A549 (cell line): ENCODE data around the gene SERPINE1. TPM values are rescaled to one million over a fixed set of nuclear protein-coding genes. Genes with fewer than 3 reads are reported as not detected.
A peak's percentile ranks its signal among the peaks of the same experiment; 100 is the strongest.

Experiments
- ATAC-seq, 2 experiments: fragments of 200-7000 bp in 1 of 2; fragments of >200 bp in 1 of 2; cut with Nextera tagmentation in 1 of 2; cut with Tn5 transposase in 1 of 2; 3 replicates each; pipeline versions ENCODE4 v1.8.0 to v1.9.1; 2018 to 2020; ENCODE audit warnings: mild to moderate bottlenecking in 1 of 2, moderate library complexity in 1 of 2
- CTCF ChIA-PET: fragments of 300-600 bp; sonication (Branson Sonifier 250); formaldehyde crosslinking; extraction: SDS; loops from one replicate; lab custom pipeline; 2021; ENCODE audit warnings: antibody characterized with exemption, inconsistent platforms; lab: Yijun Ruan, JAX
- POLR2A ChIA-PET: fragments of 350-600 bp; formaldehyde crosslinking; extraction: SDS; loops from one replicate; lab custom pipeline; 2021; ENCODE audit warnings: antibody characterized with exemption, inconsistent platforms; lab: Yijun Ruan, JAX
- DNase-seq, 2 experiments: peaks; one replicate each; pipeline versions ENCODE4 v3.0.0 to v3.0.0-alpha.2; 2011 to 2016; ENCODE audit warnings: low read depth in 1 of 2, low spot score in 1 of 2
- FAIRE-seq: peaks from 2 replicates; lab custom pipeline; 2011; peaks lifted over from hg19 to GRCh38; lab: Jason Lieb, UNC
- H3K27ac ChIP-seq, 2 experiments: fragments of >200 bp; sonication (Bioruptor Twin); formaldehyde crosslinking; 3 replicates each; pipeline ENCODE4 v1.5.1; 2016 to 2017
- H3K4me1 ChIP-seq: fragments of >200 bp; sonication (Bioruptor Twin); formaldehyde crosslinking; 3 replicates; pipeline ENCODE4 v1.6.1; 2016
- H3K4me2 ChIP-seq: fragments of >200 bp; sonication (Bioruptor Twin); formaldehyde crosslinking; 3 replicates; pipeline ENCODE4 v1.6.1; 2016
- H3K4me3 ChIP-seq: fragments of >200 bp; sonication (Bioruptor Twin); formaldehyde crosslinking; 3 replicates; pipeline ENCODE4 v1.5.1; 2016
- H3K9me3 ChIP-seq: fragments of >200 bp; sonication (Bioruptor Twin); formaldehyde crosslinking; 3 replicates; pipeline ENCODE4 v1.6.1; 2016
- ATOH8 ChIP-seq: fragments of 250-450 bp; sonication (Bioruptor Pico); IDR thresholded peaks from 2 replicates; pipeline ENCODE4 v1.5.0; 2020; ENCODE audit warnings: low read depth, mild to moderate bottlenecking, moderate library complexity
- BCL3 ChIP-seq: fragments of >200 bp; sonication (Bioruptor Twin); formaldehyde crosslinking; IDR thresholded peaks from 3 replicates; pipeline ENCODE4 v1.6.1; 2016
- CBX2 ChIP-seq: fragments of 200-600 bp; sonication (generic); IDR thresholded peaks from 2 replicates; pipeline ENCODE4 v1.6.1; 2016; ENCODE audit warnings: low read depth, mild to moderate bottlenecking, borderline replicate concordance
- CBX8 ChIP-seq: fragments of 200-600 bp; sonication (generic); IDR thresholded peaks from 2 replicates; pipeline ENCODE4 v1.6.1; 2016
- CHD2 ChIP-seq: fragments of 150-350 bp; IDR thresholded peaks from 2 replicates; pipeline ENCODE4 v1.6.1; 2014; ENCODE audit warnings: low read length; ENCODE audit not compliant: partially characterized antibody
- CTCF ChIP-seq: fragments of >200 bp; sonication (Bioruptor Twin); formaldehyde crosslinking; IDR thresholded peaks from 3 replicates; pipeline ENCODE4 v1.5.1; 2016
- E2F6 ChIP-seq: IDR thresholded peaks from 2 replicates; pipeline ENCODE4 v1.6.1; 2012; ENCODE audit warnings: low read depth, borderline replicate concordance
- EP300 ChIP-seq, 2 experiments: fragments of >200 bp; sonication (Bioruptor Twin); formaldehyde crosslinking; IDR thresholded peaks; 2 replicates in 1 of 2; 3 replicates in 1 of 2; pipeline ENCODE4 v1.6.1; 2016 to 2017
- ESRRA ChIP-seq: fragments of 150-350 bp; IDR thresholded peaks from 2 replicates; pipeline ENCODE4 v1.6.1; 2014; ENCODE audit warnings: mild to moderate bottlenecking, low read length, borderline replicate concordance
- FOSL2 ChIP-seq, 2 experiments: fragments of 450-650 bp in 1 of 2; fragments of >200 bp in 1 of 2; sonication (Bioruptor Twin) in 1 of 2; formaldehyde crosslinking; IDR thresholded peaks; 2 replicates each; pipeline versions ENCODE4 v1.5.0 to v1.6.1; 2016 to 2020; ENCODE audit warnings: mild to moderate bottlenecking in 1 of 2, moderate library complexity in 1 of 2
- HMGXB4 ChIP-seq: fragments of 250-450 bp; sonication (Bioruptor Pico); IDR thresholded peaks from 2 replicates; pipeline ENCODE4 v1.5.0; 2021; ENCODE audit warnings: mild to moderate bottlenecking, moderate library complexity, borderline replicate concordance
- HOXA7 ChIP-seq: fragments of 250-450 bp; sonication (Bioruptor Pico); IDR thresholded peaks from 2 replicates; pipeline ENCODE4 v1.5.0; 2020; ENCODE audit warnings: mild to moderate bottlenecking, moderate library complexity
- KDM5A ChIP-seq: fragments of 200-600 bp; sonication (generic); IDR thresholded peaks from 2 replicates; pipeline ENCODE4 v1.6.1; 2016; ENCODE audit warnings: antibody characterized with exemption, mild to moderate bottlenecking
- MAFK ChIP-seq: fragments of 450-650 bp; IDR thresholded peaks from 2 replicates; pipeline ENCODE4 v1.6.1; 2014; ENCODE audit not compliant: partially characterized antibody
- NFE2L2 ChIP-seq: fragments of 150-350 bp; conservative IDR thresholded peaks from 2 replicates; pipeline ENCODE4 v1.6.1; 2014; ENCODE audit warnings: low read length
- NPAS2 ChIP-seq: fragments of 250-450 bp; sonication (Bioruptor Pico); IDR thresholded peaks from 2 replicates; pipeline ENCODE4 v1.8.0; 2022; ENCODE audit warnings: mild to moderate bottlenecking, moderate library complexity, borderline replicate concordance
- PBX3 ChIP-seq: IDR thresholded peaks from 2 replicates; pipeline ENCODE4 v1.6.1; 2012
- POLR2A ChIP-seq: IDR thresholded peaks from 2 replicates; pipeline ENCODE4 v1.6.1; 2012; ENCODE audit warnings: mild to moderate bottlenecking, low read length
- RAD21 ChIP-seq, 2 experiments: fragments of >200 bp in 1 of 2; sonication (Bioruptor Twin) in 1 of 2; formaldehyde crosslinking in 1 of 2; IDR thresholded peaks in 1 of 2; conservative IDR thresholded peaks in 1 of 2; 2 replicates in 1 of 2; 3 replicates in 1 of 2; pipeline ENCODE4 v1.6.1; 2012 to 2018; ENCODE audit warnings: inconsistent platforms in 1 of 2
- RFX5 ChIP-seq: fragments of 450-650 bp; IDR thresholded peaks from 2 replicates; pipeline ENCODE4 v1.7.1; 2014; ENCODE audit warnings: antibody characterized with exemption, mild to moderate bottlenecking, moderate library complexity
- SMC3 ChIP-seq: fragments of >200 bp; sonication (Bioruptor Twin); formaldehyde crosslinking; IDR thresholded peaks from 3 replicates; pipeline ENCODE4 v1.6.1; 2018; ENCODE audit warnings: inconsistent platforms
- SREBF2 ChIP-seq: fragments of 450-650 bp; IDR thresholded peaks from 2 replicates; pipeline ENCODE4 v1.6.1; 2014; ENCODE audit warnings: mild to moderate bottlenecking, moderate library complexity
- TFCP2L1 ChIP-seq: fragments of 250-450 bp; sonication (Bioruptor Pico); IDR thresholded peaks from 2 replicates; pipeline ENCODE4 v1.5.0; 2021; ENCODE audit warnings: mild to moderate bottlenecking
- ZFP36 ChIP-seq: fragments of 450-650 bp; IDR thresholded peaks from 2 replicates; pipeline ENCODE4 v1.6.1; 2014; ENCODE audit warnings: borderline replicate concordance; ENCODE audit not compliant: partially characterized antibody
- ZNF302 ChIP-seq: fragments of 250-450 bp; sonication (Bioruptor Pico); IDR thresholded peaks from 2 replicates; pipeline ENCODE4 v1.9.0; 2021; ENCODE audit warnings: inconsistent platforms, mild to moderate bottlenecking, moderate library complexity
- WGBS: methylation state at CpG from one replicate; pipeline ENCODE4 v1.1.6; 2017; ENCODE audit errors: missing lambda C conversion rate; 5-methylcytosine and 5-hydroxymethylcytosine counted together
- polyA plus RNA-seq, 4 experiments: library from polyadenylated mRNA; depleted of rRNA in 3 of 4; stranded (reverse); fragments of >200 nt; fragmentation: RNase III in 1 of 4; extraction: RNeasy Plus Mini Kit Qiagen cat#74134 plus additional on column Dnase treatment in 1 of 4; gene quantifications; 2 replicates in 3 of 4; 3 replicates in 1 of 4; pipeline ENCODE4 v1.2.3, GENCODE V29; 2011 to 2017

Gene SERPINE1
- polyA plus RNA-seq, 2 of the 4 experiments (the other 2 are of a cell fraction), result 286 to 355 TPM

- Histone ChIP-seq H3K4me1 (peaks cover 49% of the 10 kb centered on the region), H3K27ac (peak overlapping the region; percentile 52 to 80; a peak in 5 of 6 replicates), H3K4me3 (peak overlapping the region; percentile 33), H3K9me3 (no peaks in the 10 kb centered on the region), H3K4me2 (peak overlapping the region; percentile 97)
- ATAC-seq (peak; percentile 57 to 70), DNase-seq (peak; percentile 59 to 81), FAIRE-seq (no peak)
- CTCF ChIA-PET, result interaction anchor here (0.5 to 6.7 kb wide), 11 partner anchors 10 to 349 kb away, joined by 3 to 68 read pairs (median 4); partner anchors contain the start of gene MOGAT3
- WGBS, result 10% methylated on average over 16 of the region's 16 CpGs
- TF ChIP-seq MAFK (no peak), HMGXB4 (CRISPR knock-in tag) (no peak), EP300 (IDR thresholded peaks at IDR 0.05) (no peak), BCL3 (no peak), ATOH8 (CRISPR knock-in tag) (peak; percentile 36; the same call in 1 of the 2 replicates), SMC3 (no peak), RAD21 (conservative IDR thresholded peaks at IDR 0.05 in 1 of 2, IDR thresholded peaks at IDR 0.05 in 1 of 2) (no peak), ESRRA (no peak), ZFP36 (peak; percentile 52)
- POLR2A ChIA-PET, result interaction anchor here (0.6 to 1.7 kb wide), 4 partner anchors 9 to 299 kb away, joined by 3 to 16 read pairs (median 4); partner anchors contain the start of genes SRRT and VGF
Observed at GRCh38 chr7:101173752-101174244, 46.9 kb downstream of the SERPINE1 start.

GRCh38 chr7:101174322-101174854, 47.5 kb downstream of the SERPINE1 start:
- POLR2A ChIA-PET, result interaction anchor here (0.6 to 1.7 kb wide), 4 partner anchors 8 to 299 kb away, joined by 3 to 16 read pairs (median 4); partner anchors contain the start of genes SRRT and VGF
- ATAC-seq (no peak), DNase-seq (no peak), FAIRE-seq (no peak)
- CTCF ChIA-PET, result interaction anchor here (0.8 to 6.7 kb wide), 10 partner anchors 9 to 280 kb away, joined by 3 to 68 read pairs (median 4); partner anchors contain the start of gene MOGAT3
- Histone ChIP-seq H3K4me3 (no peak overlapping the region; the same call in 2 of the 3 replicates), H3K4me1 (peaks cover 47% of the 10 kb centered on the region), H3K27ac (peak overlapping the region in 1 of 2 experiments; percentile 80; a peak in 1 of 6 replicates), H3K4me2 (no peak overlapping the region), H3K9me3 (no peaks in the 10 kb centered on the region)
- WGBS, result 75% methylated on average over 27 of the region's 28 CpGs
- TF ChIP-seq CHD2 (no peak), POLR2A (no peak), NFE2L2 (no peak), SREBF2 (no peak), HOXA7 (CRISPR knock-in tag) (no peak), ZFP36 (no peak), CBX2 (no peak), FOSL2 (IDR thresholded peaks at IDR 0.05) (no peak), FOSL2 (CRISPR knock-in tag; IDR thresholded peaks at IDR 0.05) (no peak), RFX5 (no peak), BCL3 (no peak), PBX3 (no peak), NPAS2 (no peak), E2F6 (no peak), CBX8 (no peak), CTCF (no peak), KDM5A (no peak), TFCP2L1 (CRISPR knock-in tag) (no peak), ZNF302 (CRISPR knock-in tag) (no peak)
